ENCODE measurements around the gene VPS45.

Gene VPS45

DNA sequence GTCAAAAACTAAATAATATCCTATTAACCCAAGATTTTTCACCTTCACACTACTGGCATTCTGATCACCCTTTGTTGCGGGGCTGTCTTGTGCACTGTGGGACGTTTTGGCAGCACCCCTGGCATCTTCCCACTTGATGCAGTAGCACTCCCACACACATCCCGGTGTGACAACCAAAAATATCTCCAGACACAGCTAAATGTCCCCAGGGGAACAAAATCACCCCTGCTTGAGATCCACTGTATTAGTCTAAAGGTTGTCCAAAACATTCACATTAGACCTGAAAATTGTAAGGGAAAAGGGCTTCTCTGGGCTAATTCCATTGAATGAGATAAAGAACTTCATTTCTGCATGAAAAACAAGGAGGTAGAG lies 120.0 kb downstream of the VPS45 start:
- no peak overlapping the region for H3K4ac ChIP-seq (ENCODE audit: low read depth, low read length)
- no peak overlapping the region for H4K8ac ChIP-seq (ENCODE audit: low read depth, low read length)
- H2BK5ac ChIP-seq (ENCODE audit: low read length): no peak overlapping the region
- no peaks in the 10 kb centered on the region for H3K79me1 ChIP-seq (ENCODE audit: low read length)
- no peak overlapping the region for H2AK5ac ChIP-seq (ENCODE audit: low read length)
- no peak overlapping the region for H3K27ac ChIP-seq (ENCODE audit: low read depth, low read length)
- H3K56ac ChIP-seq (ENCODE audit: low read length): peak overlapping the region; percentile 49
- H3K9ac ChIP-seq (ENCODE audit: low read length): no peak overlapping the region
- H3K4me2 ChIP-seq (ENCODE audit: low read length): no peak overlapping the region
- H3K27me3 ChIP-seq (ENCODE audit: insufficient read depth, low read length, poor library complexity): no peaks in the 10 kb centered on the region
- no CpG with 5 or more reads among the region's 3 CpGs for WGBS (ENCODE audit: extremely low coverage, insufficient coverage, low lambda C conversion rate)
- H3K23ac ChIP-seq (ENCODE audit: low read length): no peak overlapping the region
- no peaks in the 10 kb centered on the region for H3K36me3 ChIP-seq (ENCODE audit: control insufficient read depth, insufficient read depth, low read length)
- H3K79me2 ChIP-seq (ENCODE audit: control insufficient read depth, insufficient read depth, low read length): no peaks in the 10 kb centered on the region
- no peak overlapping the region for H3K4me3 ChIP-seq (ENCODE audit: low read length)
- H3K18ac ChIP-seq (ENCODE audit: low read length): no peak overlapping the region
- H2BK120ac ChIP-seq (ENCODE audit: low read depth, low read length): no peak overlapping the region
- DNase-seq: no peak
- H2BK15ac ChIP-seq (replicated peaks; ENCODE audit: low read depth): no peak overlapping the region
- H3K4me1 ChIP-seq (ENCODE audit: control insufficient read depth, low read depth, low read length): no peaks in the 10 kb centered on the region
- no peak overlapping the region for H4K5ac ChIP-seq (ENCODE audit: low read length)

DNA sequence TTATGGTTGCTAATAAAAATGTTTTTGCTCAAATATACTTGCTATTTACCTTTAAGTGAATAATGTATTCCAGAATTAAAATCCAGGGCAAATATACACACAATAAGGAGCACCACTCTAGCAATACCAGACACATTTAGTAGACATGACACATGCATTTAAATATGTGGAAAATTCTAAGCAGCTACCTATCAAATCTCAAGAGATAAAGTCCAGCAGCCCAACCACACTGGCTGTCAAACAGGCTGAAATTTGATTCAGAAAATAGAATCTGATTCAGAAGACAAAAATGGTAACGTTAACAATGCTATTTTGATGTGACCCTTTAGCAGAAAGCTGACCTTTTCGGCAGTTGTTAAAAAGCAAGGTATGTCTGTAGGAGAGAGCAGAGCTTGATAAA lies 124.4 kb downstream of the VPS45 start:
- no peaks in the 10 kb centered on the region for H3K36me3 ChIP-seq (ENCODE audit: control insufficient read depth, insufficient read depth, low read length)
- H4K5ac ChIP-seq (ENCODE audit: low read length): no peak overlapping the region
- no peak overlapping the region for H2AK5ac ChIP-seq (ENCODE audit: low read length)
- no peak overlapping the region for H3K56ac ChIP-seq (ENCODE audit: low read length)
- no peak overlapping the region for H3K4me2 ChIP-seq (ENCODE audit: low read length)
- WGBS (ENCODE audit: extremely low coverage, insufficient coverage, low lambda C conversion rate): no CpG with 5 or more reads among the region's 2 CpGs
- H3K79me2 ChIP-seq (ENCODE audit: control insufficient read depth, insufficient read depth, low read length): no peaks in the 10 kb centered on the region
- H4K8ac ChIP-seq (ENCODE audit: low read depth, low read length): no peak overlapping the region
- no peak overlapping the region for H2BK15ac ChIP-seq (replicated peaks; ENCODE audit: low read depth)
- H3K4ac ChIP-seq (ENCODE audit: low read depth, low read length): no peak overlapping the region
- no peak overlapping the region for H3K23ac ChIP-seq (ENCODE audit: low read length)
- no peak overlapping the region for H3K27ac ChIP-seq (ENCODE audit: low read depth, low read length)
- H3K9ac ChIP-seq (ENCODE audit: low read length): no peak overlapping the region
- no peak overlapping the region for H3K18ac ChIP-seq (ENCODE audit: low read length)
- no peak overlapping the region for H2BK5ac ChIP-seq (ENCODE audit: low read length)
- H3K4me1 ChIP-seq (ENCODE audit: control insufficient read depth, low read depth, low read length): no peaks in the 10 kb centered on the region
- H3K4me3 ChIP-seq (ENCODE audit: low read length): no peak overlapping the region
- no peak overlapping the region for H2BK120ac ChIP-seq (ENCODE audit: low read depth, low read length)
- H3K79me1 ChIP-seq (ENCODE audit: low read length): no peaks in the 10 kb centered on the region
- H3K27me3 ChIP-seq (ENCODE audit: insufficient read depth, low read length, poor library complexity): no peaks in the 10 kb centered on the region
- no peak for DNase-seq

DNA sequence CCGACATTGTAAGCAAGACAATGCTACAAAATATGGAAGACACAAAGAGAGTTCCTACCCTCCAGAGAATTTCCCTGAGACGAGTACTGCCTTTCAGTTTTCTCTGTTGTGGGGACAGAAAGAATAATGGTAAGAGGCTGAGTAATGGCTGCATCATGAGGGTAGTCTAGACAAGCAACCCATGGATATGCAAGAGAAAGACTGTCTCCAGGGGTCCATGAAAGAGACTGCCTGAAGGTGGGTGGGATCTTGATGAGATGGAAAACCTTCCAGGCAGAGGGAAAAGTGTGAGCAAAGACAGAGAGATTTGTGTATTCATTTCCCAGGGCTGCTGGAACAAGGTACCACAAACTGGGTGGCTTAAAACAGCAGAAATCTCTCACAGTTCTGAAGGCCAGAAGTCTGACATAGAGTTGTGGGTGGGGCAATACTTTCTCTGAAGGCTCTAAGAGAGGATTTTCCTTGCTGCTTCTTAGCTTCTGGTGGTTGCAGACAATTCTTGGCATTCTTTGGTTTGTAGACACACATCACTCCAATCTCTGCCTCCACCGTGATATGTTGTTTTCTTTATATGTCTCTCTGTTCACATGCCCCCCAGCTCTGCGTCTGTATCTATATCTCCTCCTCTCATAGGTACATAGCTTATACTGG lies 126.9 kb downstream of the VPS45 start:
- DNase-seq: no peak
- no peaks in the 10 kb centered on the region for H3K27me3 ChIP-seq (ENCODE audit: insufficient read depth, low read length, poor library complexity)
- WGBS (ENCODE audit: extremely low coverage, insufficient coverage, low lambda C conversion rate): no CpG with 5 or more reads among the region's 4 CpGs

More for the DNA sequence above, 126.9 kb downstream of the VPS45 start:
- Histone ChIP-seq H3K4me2 (ENCODE audit: low read length) (no peak overlapping the region), H3K4ac (ENCODE audit: low read depth, low read length) (no peak overlapping the region), H3K79me1 (ENCODE audit: low read length) (no peaks in the 10 kb centered on the region), H2AK5ac (ENCODE audit: low read length) (no peak overlapping the region), H2BK120ac (ENCODE audit: low read depth, low read length) (no peak overlapping the region), H3K79me2 (ENCODE audit: control insufficient read depth, insufficient read depth, low read length) (no peaks in the 10 kb centered on the region), H2BK15ac (replicated peaks; ENCODE audit: low read depth) (no peak overlapping the region), H4K5ac (ENCODE audit: low read length) (no peak overlapping the region), H2BK5ac (ENCODE audit: low read length) (no peak overlapping the region), H4K8ac (ENCODE audit: low read depth, low read length) (no peak overlapping the region), H3K4me1 (ENCODE audit: control insufficient read depth, low read depth, low read length) (no peaks in the 10 kb centered on the region), H3K9ac (ENCODE audit: low read length) (no peak overlapping the region), H3K56ac (ENCODE audit: low read length) (no peak overlapping the region), H3K36me3 (ENCODE audit: control insufficient read depth, insufficient read depth, low read length) (no peaks in the 10 kb centered on the region), H3K23ac (ENCODE audit: low read length) (no peak overlapping the region), H3K27ac (ENCODE audit: low read depth, low read length) (no peak overlapping the region), H3K18ac (ENCODE audit: low read length) (no peak overlapping the region), H3K4me3 (ENCODE audit: low read length) (no peak overlapping the region)

Measured in mesendoderm (in vitro differentiated cells).